Measurements from ENCODE around the gene EFL1. TPM values are rescaled to one million over a fixed set of nuclear protein-coding genes. Genes with fewer than 3 reads are reported as not detected.

Gene EFL1
- total and polyA plus RNA-seq, 2 of the 8 experiments (the other 6 are each of a cell fraction or from before 2014, with no cell fraction given): 10.8 to 31.5 TPM

- Histone ChIP-seq H3K14ac (ENCODE audit: insufficient read length) (no peak overlapping the region), H2BK15ac (ENCODE audit: low read length) (no peak overlapping the region), H2BK5ac (ENCODE audit: low read depth, low read length) (no peak overlapping the region), H3K36me3 (ENCODE audit: control insufficient read depth in 2 of 4, insufficient read depth in 4 of 4, low read length in 3 of 4) (peaks cover 0 to 12% (median 4%) of the 10 kb centered on the region in 4 experiments; a peak in 5 of 8 replicates), H4K5ac (ENCODE audit: insufficient read length, low read depth, low read length) (no peak overlapping the region), H3K9me3 (ENCODE audit: insufficient read depth in 2 of 2, low read depth in 1 of 2, low read length in 1 of 2) (no peaks in the 10 kb centered on the region), H2BK20ac (ENCODE audit: low read length) (no peak overlapping the region), H3K79me2 (ENCODE audit: control insufficient read depth in 1 of 2, insufficient read depth in 2 of 2, low read length in 2 of 2) (no peaks in the 10 kb centered on the region), H3K4me2 (ENCODE audit: insufficient read depth in 1 of 2, low read depth in 2 of 2, low read length in 2 of 2) (no peak overlapping the region), H3K27ac (ENCODE audit: low read depth, low read length) (no peak overlapping the region), H3K4ac (replicated peaks; ENCODE audit: insufficient read length, low read depth, low read length) (no peak overlapping the region), H3K9ac (replicated peaks in 1 of 4; ENCODE audit: extremely low read depth in 1 of 4, low read depth in 3 of 4, low read length in 3 of 4) (no peak overlapping the region), H4K8ac (ENCODE audit: extremely low read depth, insufficient read depth, low read length) (no peak overlapping the region), H3K18ac (ENCODE audit: extremely low read depth, low read length) (no peak overlapping the region), H4K91ac (replicated peaks; ENCODE audit: insufficient read length, low read length) (no peak overlapping the region), H3K23me2 (ENCODE audit: low read depth, low read length) (no peaks in the 10 kb centered on the region), H2AK5ac (ENCODE audit: low read depth, low read length) (no peak overlapping the region), H3K56ac (replicated peaks; ENCODE audit: insufficient read length, low read depth, low read length) (no peak overlapping the region), H3K4me1 (replicated peaks in 1 of 4; ENCODE audit: control insufficient read depth in 3 of 4, insufficient read depth in 4 of 4, low read length in 3 of 4) (no peaks in the 10 kb centered on the region), H3K23ac (ENCODE audit: insufficient read length) (no peak overlapping the region), H3K79me1 (ENCODE audit: low read depth, low read length) (no peaks in the 10 kb centered on the region), H2BK120ac (replicated peaks; ENCODE audit: low read depth, low read length) (no peak overlapping the region), H2BK12ac (ENCODE audit: low read depth, low read length) (no peak overlapping the region), H2AFZ (ENCODE audit: low read length) (no peak overlapping the region), H3K4me3 (ENCODE audit: extremely low read depth in 1 of 4, insufficient read depth in 2 of 4, low read depth in 3 of 4, low read length in 4 of 4) (no peak overlapping the region), H3K27me3 (replicated peaks in 1 of 4; ENCODE audit: control insufficient read depth in 3 of 4, extremely low read depth in 1 of 4, insufficient read depth in 3 of 4, low read length in 3 of 4) (no peaks in the 10 kb centered on the region), H4K20me1 (replicated peaks in 1 of 2; ENCODE audit: control insufficient read depth in 1 of 2, insufficient read depth in 2 of 2, low read length in 2 of 2) (no peaks in the 10 kb centered on the region)
- DNase-seq (ENCODE audit: low read depth in 1 of 2, low spot score in 2 of 2) (no peak), FAIRE-seq (no peak)
- ChIA-PET POLR2A (ENCODE audit: partially characterized antibody) (no interaction called here), CTCF (ENCODE audit: partially characterized antibody) (interaction anchor here (0.6 to 1.4 kb wide), 2 partner anchors 10 to 385 kb away, joined by 3 to 4 read pairs; no protein-coding TSS in a partner anchor)
- 90% methylated on average over 2 of the region's 2 CpGs; no CpG with 5 or more reads in 1 of the 2 experiments for WGBS, 2 experiments (ENCODE audit: extremely low coverage in 1 of 2, insufficient coverage in 1 of 2, insufficient read length in 1 of 2, insufficient replicate concordance in 2 of 2, low coverage in 1 of 2, low lambda C conversion rate in 2 of 2, missing lambda C conversion rate in 1 of 2)
- TF ChIP-seq POU5F1 (IDR thresholded peaks at IDR 0.05; ENCODE audit: low read depth, low read length): no peak
- TF ChIP-seq CBX5 (IDR thresholded peaks at IDR 0.05; ENCODE audit: low read depth, low read length): no peak
- TF ChIP-seq YY1 (IDR thresholded peaks at IDR 0.05; ENCODE audit: low read depth, low read length): no peak
- no peak for TF ChIP-seq FOSL1 (IDR thresholded peaks at IDR 0.05; ENCODE audit: insufficient read depth, low read depth, low read length)
- TF ChIP-seq JUN (IDR thresholded peaks at IDR 0.05; ENCODE audit: low read depth, low read length): no peak
- TF ChIP-seq GABPA (IDR thresholded peaks at IDR 0.05; ENCODE audit: borderline replicate concordance, insufficient read depth, low read length): no peak
- TF ChIP-seq CBX8 (IDR thresholded peaks at IDR 0.05; ENCODE audit: borderline replicate concordance, low read depth, low read length): no peak
- no peak for TF ChIP-seq EZH2 (IDR thresholded peaks at IDR 0.05; ENCODE audit: low read depth, low read length, severe bottlenecking)
- TF ChIP-seq RNF2 (IDR thresholded peaks at IDR 0.05; ENCODE audit: borderline replicate concordance, low read depth, low read length, missing control alignments, poor library complexity, severe bottlenecking): no peak
- TF ChIP-seq SP2 (IDR thresholded peaks at IDR 0.05; ENCODE audit: low read length): no peak
- no peak for TF ChIP-seq NANOG (IDR thresholded peaks at IDR 0.05; ENCODE audit: insufficient read depth, low read depth, low read length, poor library complexity, severe bottlenecking)
- no peak for TF ChIP-seq CEBPB (IDR thresholded peaks at IDR 0.05; ENCODE audit: low read depth, low read length)
- no peak for TF ChIP-seq HDAC6 (IDR thresholded peaks at IDR 0.05; ENCODE audit: low read depth, low read length)
- TF ChIP-seq TCF12 (IDR thresholded peaks at IDR 0.05; ENCODE audit: low read depth, low read length): no peak
- TF ChIP-seq CHD1 (IDR thresholded peaks at IDR 0.05; ENCODE audit: low read depth, low read length): no peak
These were observed 31.3 kb downstream of the EFL1 start for GRCh38 chr15:82231233-82231632.
